GM21529 (cell line): ENCODE measurements around the gene MED12.

Experiments
- ATAC-seq: cut with Tn5 transposase; IDR thresholded peaks from one replicate; pipeline ENCODE4 v1.9.1; 2021; ENCODE audit not compliant: unreplicated experiment

MED12 gene

GRCh38 chrX:71191248-71191647, 72.9 kb downstream of the MED12 start:
- ATAC-seq: no peak
